DND-41 (cell line): Measurements from ENCODE around the gene CCDC97.

Experiments
- EZH2 ChIP-seq: IDR thresholded peaks from 3 replicates; pipeline ENCODE4 v1.6.1; 2012; ENCODE audit warnings: borderline replicate concordance, low read depth, mild to moderate bottlenecking, moderate library complexity, low read length, inconsistent platforms; ENCODE audit not compliant: severe bottlenecking
- TF ChIP-seq, protein P1 (sequence below): IDR thresholded peaks from 2 replicates; pipeline ENCODE4 v1.5.1; 2012; ENCODE audit warnings: borderline replicate concordance, low read length, moderate library complexity, mild to moderate bottlenecking; ENCODE audit not compliant: poor library complexity, severe bottlenecking; ENCODE audit errors: extremely low read depth

- TF ChIP-seq, protein P1, sequence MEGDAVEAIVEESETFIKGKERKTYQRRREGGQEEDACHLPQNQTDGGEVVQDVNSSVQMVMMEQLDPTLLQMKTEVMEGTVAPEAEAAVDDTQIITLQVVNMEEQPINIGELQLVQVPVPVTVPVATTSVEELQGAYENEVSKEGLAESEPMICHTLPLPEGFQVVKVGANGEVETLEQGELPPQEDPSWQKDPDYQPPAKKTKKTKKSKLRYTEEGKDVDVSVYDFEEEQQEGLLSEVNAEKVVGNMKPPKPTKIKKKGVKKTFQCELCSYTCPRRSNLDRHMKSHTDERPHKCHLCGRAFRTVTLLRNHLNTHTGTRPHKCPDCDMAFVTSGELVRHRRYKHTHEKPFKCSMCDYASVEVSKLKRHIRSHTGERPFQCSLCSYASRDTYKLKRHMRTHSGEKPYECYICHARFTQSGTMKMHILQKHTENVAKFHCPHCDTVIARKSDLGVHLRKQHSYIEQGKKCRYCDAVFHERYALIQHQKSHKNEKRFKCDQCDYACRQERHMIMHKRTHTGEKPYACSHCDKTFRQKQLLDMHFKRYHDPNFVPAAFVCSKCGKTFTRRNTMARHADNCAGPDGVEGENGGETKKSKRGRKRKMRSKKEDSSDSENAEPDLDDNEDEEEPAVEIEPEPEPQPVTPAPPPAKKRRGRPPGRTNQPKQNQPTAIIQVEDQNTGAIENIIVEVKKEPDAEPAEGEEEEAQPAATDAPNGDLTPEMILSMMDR: no peak
- no peak for TF ChIP-seq EZH2
Measured at GRCh38 chr19:41302624-41303351, 7.2 kb upstream of the CCDC97 start.
